Esophagus muscularis mucosa (tissue), 4 donors: ENCODE data around the gene DCAF11. TPM values are rescaled to one million over a fixed set of nuclear protein-coding genes. Genes with fewer than 3 reads are reported as not detected.

Experiments used
- DNase-seq: peaks from one replicate; pipeline ENCODE4 v3.0.0-alpha.2; 2017; ENCODE audit errors: extremely low spot score
- H3K27ac ChIP-seq, 4 donors: fragments of 200-600 bp; sonication (generic); replicated peaks in 1 of 4; 1 replicate in 3 of 4; 2 replicates in 1 of 4; pipeline ENCODE4 v1.5.1; 2016 to 2019; ENCODE audit warnings: mild to moderate bottlenecking in 1 of 4
- H3K27me3 ChIP-seq, 4 donors: fragments of 200-600 bp; sonication (generic); one replicate each; pipeline versions ENCODE4 v1.5.1 to v1.6.0; 2016 to 2019
- H3K36me3 ChIP-seq, 4 donors: fragments of 200-600 bp; sonication (generic); one replicate each; pipeline ENCODE4 v1.5.1; 2016 to 2019
- H3K4me1 ChIP-seq, 4 donors: fragments of 200-600 bp; sonication (generic); one replicate each; pipeline ENCODE4 v1.5.1; 2016 to 2019
- H3K4me3 ChIP-seq, 4 donors: fragments of 200-600 bp; sonication (generic); 1 replicate in 2 of 4; 2 replicates in 2 of 4; pipeline ENCODE4 v1.5.1; 2016 to 2019; ENCODE audit warnings: mild to moderate bottlenecking in 4 of 4, moderate library complexity in 1 of 4
- H3K9me3 ChIP-seq, 4 donors: fragments of 200-600 bp; sonication (generic); 1 replicate in 3 of 4; 2 replicates in 1 of 4; pipeline ENCODE4 v1.5.1; 2016 to 2019
- CTCF ChIP-seq, 3 experiments: fragments of 200-600 bp in 2 of 3; fragments of 450-650 bp in 1 of 3; sonication (generic) in 2 of 3; IDR thresholded peaks; one replicate each; pipeline ENCODE4 v1.5.1; 2017 to 2019; ENCODE audit warnings: antibody characterized with exemption in 3 of 3, mild to moderate bottlenecking in 2 of 3, moderate library complexity in 1 of 3
- EP300 ChIP-seq: sonication (generic); formaldehyde crosslinking; IDR thresholded peaks from one replicate; pipeline ENCODE4 v1.6.1; 2017; ENCODE audit warnings: antibody characterized with exemption
- POLR2A ChIP-seq: fragments of 450-650 bp; IDR thresholded peaks from one replicate; pipeline ENCODE4 v1.6.1; 2017; ENCODE audit warnings: antibody characterized with exemption, moderate library complexity, mild to moderate bottlenecking, low read depth
- POLR2AphosphoS5 ChIP-seq, 2 donors: sonication (generic); formaldehyde crosslinking; IDR thresholded peaks; one replicate each; pipeline ENCODE4 v1.6.1; 2017; ENCODE audit warnings: antibody characterized with exemption in 2 of 2
- WGBS: methylation state at CpG from one replicate; pipeline ENCODE4 v1.1.5; 2018; 5-methylcytosine and 5-hydroxymethylcytosine counted together
- intact Hi-C: fragments of 100-400 bp; cut with DNase I; formaldehyde crosslinking; loops from one replicate; pipeline ENCODE4 v1.15.1; 2023
- total RNA-seq, 4 donors: library from RNA; depleted of rRNA; stranded (reverse); fragments of >200 nt; gene quantifications; one replicate each; pipeline versions ENCODE4 v1.1.0 to v1.2.1, GENCODE V29; 2016

The DCAF11 gene
- total RNA-seq, 4 donors from 2014 or later, result 56.0 to 74.9 (median 66.8) TPM

GRCh38 chr14:24094841-24095270 lies 19.7 kb upstream of the DCAF11 start:
- Histone ChIP-seq H3K27ac (peak overlapping the region; percentile 94 to 96 (median 95)), H3K36me3 (peaks cover 5 to 20% (median 16%) of the 10 kb centered on the region in 4 donors), H3K4me1 (peaks cover 20 to 29% (median 25%) of the 10 kb centered on the region in 4 donors), H3K27me3 (no peaks in the 10 kb centered on the region), H3K4me3 (peak overlapping the region; percentile 92 to 98 (median 93)), H3K9me3 (no peaks in the 10 kb centered on the region)
- DNase-seq, result no peak
- intact Hi-C loops, result no loop called here
- 15% methylated on average over 14 of the region's 14 CpGs for WGBS
- no peak for TF ChIP-seq POLR2AphosphoS5 (IDR thresholded peaks at IDR 0.05)

- peak overlapping the region; percentile 92 to 98 (median 93) for H3K4me3 ChIP-seq
- intact Hi-C loops, result no loop called here
- H3K27me3 ChIP-seq, result no peaks in the 10 kb centered on the region
- peak overlapping the region; percentile 94 to 96 (median 95) for H3K27ac ChIP-seq
- peaks cover 20 to 29% (median 25%) of the 10 kb centered on the region in 4 donors for H3K4me1 ChIP-seq
- no peak for TF ChIP-seq EP300
- TF ChIP-seq POLR2AphosphoS5 (IDR thresholded peaks at IDR 0.05), result peak in 1 of 2 donors; percentile 64
- 62% methylated on average over 10 of the region's 12 CpGs for WGBS
- no peaks in the 10 kb centered on the region for H3K9me3 ChIP-seq
- no peak for DNase-seq
- peaks cover 5 to 26% (median 18%) of the 10 kb centered on the region in 4 donors for H3K36me3 ChIP-seq
Observed at GRCh38 chr14:24095271-24096068, 19.1 kb upstream of the DCAF11 start.

GRCh38 chr14:24096545-24097181 lies 17.9 kb upstream of the DCAF11 start:
- Histone ChIP-seq H3K36me3 (peaks cover 5 to 31% (median 18%) of the 10 kb centered on the region in 4 donors), H3K4me3 (no peak overlapping the region), H3K4me1 (peaks cover 20 to 29% (median 25%) of the 10 kb centered on the region in 4 donors), H3K27ac (no peak overlapping the region), H3K27me3 (no peaks in the 10 kb centered on the region), H3K9me3 (no peaks in the 10 kb centered on the region)
- WGBS, result 92% methylated on average over 7 of the region's 8 CpGs
- no peak for TF ChIP-seq POLR2A
- TF ChIP-seq POLR2AphosphoS5 (IDR thresholded peaks at IDR 0.05), result no peak
- TF ChIP-seq CTCF (IDR thresholded peaks at IDR 0.05), result no peak
- no peak for TF ChIP-seq EP300
- intact Hi-C loops, result no loop called here
- DNase-seq, result no peak

GRCh38 chr14:24098229-24098926 lies 16.2 kb upstream of the DCAF11 start:
- peaks cover 16 to 20% (median 20%) of the 10 kb centered on the region in 4 donors for H3K4me1 ChIP-seq
- H3K27ac ChIP-seq, result no peak overlapping the region
- H3K27me3 ChIP-seq, result no peaks in the 10 kb centered on the region
- WGBS, result 94% methylated on average over 12 of the region's 16 CpGs
- H3K36me3 ChIP-seq, result peaks cover 5 to 35% (median 20%) of the 10 kb centered on the region in 4 donors
- no peaks in the 10 kb centered on the region for H3K9me3 ChIP-seq
- DNase-seq, result no peak
- no peak for TF ChIP-seq EP300
- TF ChIP-seq POLR2AphosphoS5 (IDR thresholded peaks at IDR 0.05), result no peak
- no peak for TF ChIP-seq CTCF (IDR thresholded peaks at IDR 0.05)
- no peak for TF ChIP-seq POLR2A
- intact Hi-C loops, result no loop called here
- H3K4me3 ChIP-seq, result no peak overlapping the region

- DNase-seq, result no peak
- 92% methylated on average over 15 of the region's 17 CpGs for WGBS
- Histone ChIP-seq H3K36me3 (peaks cover 5 to 39% (median 24%) of the 10 kb centered on the region in 4 donors), H3K27me3 (no peaks in the 10 kb centered on the region), H3K27ac (no peak overlapping the region), H3K4me1 (peaks cover 13 to 14% (median 14%) of the 10 kb centered on the region in 4 donors), H3K4me3 (no peak overlapping the region), H3K9me3 (no peaks in the 10 kb centered on the region)
- intact Hi-C loops, result no loop called here
- TF ChIP-seq POLR2A (no peak), POLR2AphosphoS5 (IDR thresholded peaks at IDR 0.05) (no peak), EP300 (no peak), CTCF (IDR thresholded peaks at IDR 0.05) (no peak)
Observed at GRCh38 chr14:24098927-24099813, 15.4 kb upstream of the DCAF11 start.
